Gastroesophageal sphincter (tissue), 3 donors: ENCODE results near the gene BDH2.

Experiments used
- POLR2A ChIP-seq, 2 donors: fragments of 450-650 bp; IDR thresholded peaks; one replicate each; pipeline ENCODE4 v1.6.1; 2017; ENCODE audit warnings: antibody characterized with exemption in 2 of 2, mild to moderate bottlenecking in 2 of 2, moderate library complexity in 1 of 2
- POLR2AphosphoS5 ChIP-seq: sonication (generic); formaldehyde crosslinking; IDR thresholded peaks from one replicate; pipeline ENCODE4 v1.6.1; 2017; ENCODE audit warnings: antibody characterized with exemption
- TF ChIP-seq, protein P1 (sequence below), 4 experiments: fragments of 200-600 bp in 2 of 4; fragments of 450-650 bp in 2 of 4; sonication (generic) in 1 of 4; IDR thresholded peaks; one replicate each; pipeline ENCODE4 v1.5.1; 2017 to 2019; ENCODE audit warnings: antibody characterized with exemption in 4 of 4, mild to moderate bottlenecking in 2 of 4, moderate library complexity in 2 of 4

DNA sequence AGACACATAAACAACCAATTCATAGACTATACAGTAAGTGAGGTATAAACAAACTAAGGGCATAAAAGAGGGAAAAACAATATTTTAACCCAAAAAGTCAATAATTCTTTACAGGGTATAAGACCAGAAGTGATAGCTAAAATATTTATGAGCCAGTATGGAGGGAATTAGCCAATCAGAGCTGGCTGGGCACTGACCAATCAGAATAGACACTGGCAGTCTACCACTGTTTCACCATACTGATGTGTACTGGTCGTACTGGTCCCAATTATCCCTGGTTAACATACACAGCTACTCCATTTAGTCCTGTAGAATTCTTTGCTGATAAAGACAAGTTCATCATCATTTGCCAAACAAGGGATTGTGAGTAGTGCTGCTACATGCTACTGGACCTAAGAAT is 70.3 kb downstream of the BDH2 start:
- TF ChIP-seq, protein P1, sequence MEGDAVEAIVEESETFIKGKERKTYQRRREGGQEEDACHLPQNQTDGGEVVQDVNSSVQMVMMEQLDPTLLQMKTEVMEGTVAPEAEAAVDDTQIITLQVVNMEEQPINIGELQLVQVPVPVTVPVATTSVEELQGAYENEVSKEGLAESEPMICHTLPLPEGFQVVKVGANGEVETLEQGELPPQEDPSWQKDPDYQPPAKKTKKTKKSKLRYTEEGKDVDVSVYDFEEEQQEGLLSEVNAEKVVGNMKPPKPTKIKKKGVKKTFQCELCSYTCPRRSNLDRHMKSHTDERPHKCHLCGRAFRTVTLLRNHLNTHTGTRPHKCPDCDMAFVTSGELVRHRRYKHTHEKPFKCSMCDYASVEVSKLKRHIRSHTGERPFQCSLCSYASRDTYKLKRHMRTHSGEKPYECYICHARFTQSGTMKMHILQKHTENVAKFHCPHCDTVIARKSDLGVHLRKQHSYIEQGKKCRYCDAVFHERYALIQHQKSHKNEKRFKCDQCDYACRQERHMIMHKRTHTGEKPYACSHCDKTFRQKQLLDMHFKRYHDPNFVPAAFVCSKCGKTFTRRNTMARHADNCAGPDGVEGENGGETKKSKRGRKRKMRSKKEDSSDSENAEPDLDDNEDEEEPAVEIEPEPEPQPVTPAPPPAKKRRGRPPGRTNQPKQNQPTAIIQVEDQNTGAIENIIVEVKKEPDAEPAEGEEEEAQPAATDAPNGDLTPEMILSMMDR (IDR thresholded peaks at IDR 0.05), result no peak
- no peak for TF ChIP-seq POLR2AphosphoS5
- no peak for TF ChIP-seq POLR2A (IDR thresholded peaks at IDR 0.05)
